ENCODE results near the gene MLLT6. TPM values are rescaled to one million over a fixed set of nuclear protein-coding genes. Genes with fewer than 3 reads are reported as not detected.

The MLLT6 gene
- total and polyA plus RNA-seq, 2 of the 13 experiments (the other 11 are each of a cell fraction or from before 2014, with no cell fraction given), result 50.7 to 69.5 TPM

- peak; percentile 11; the same call in 1 of the 2 replicates for TF ChIP-seq ARID5B (CRISPR knock-in tag; IDR thresholded peaks at IDR 0.05)
- TF ChIP-seq ZNF614 (CRISPR knock-in tag; IDR thresholded peaks at IDR 0.05; ENCODE audit: borderline replicate concordance), result no peak; the same call in 1 of the 2 replicates
- TF ChIP-seq HOXD1 (CRISPR knock-in tag; IDR thresholded peaks at IDR 0.05), result 0 out of 2 replicates have a peak, but pooled peaks have one; percentile 25
- TF ChIP-seq ZNF317 (CRISPR knock-in tag; IDR thresholded peaks at IDR 0.05), result peak; percentile 11; the same call in 1 of the 2 replicates
- peak; percentile 94 for TF ChIP-seq ZNF138 (CRISPR knock-in tag; IDR thresholded peaks at IDR 0.05; ENCODE audit: low read depth)
- no peak for TF ChIP-seq ZFP36 (IDR thresholded peaks at IDR 0.05; ENCODE audit: borderline replicate concordance, low read depth, low read length, partially characterized antibody)
- no peak for TF ChIP-seq ZNF264 (CRISPR knock-in tag; IDR thresholded peaks at IDR 0.05)
- TF ChIP-seq RNF219 (CRISPR knock-in tag; IDR thresholded peaks at IDR 0.05), result no peak
- TF ChIP-seq NFATC3 (CRISPR knock-in tag; IDR thresholded peaks at IDR 0.05), result no peak
- no peak; the same call in 1 of the 2 replicates for TF ChIP-seq PATZ1 (CRISPR knock-in tag; IDR thresholded peaks at IDR 0.05)
- TF ChIP-seq TP53 (CRISPR knock-in tag; conservative IDR thresholded peaks at IDR 0.05), result no peak
- TF ChIP-seq CENPX (CRISPR knock-in tag; IDR thresholded peaks at IDR 0.05), result no peak
- TF ChIP-seq TAF1 (CRISPR knock-in tag; IDR thresholded peaks at IDR 0.05), result peak; percentile 24; the same call in 1 of the 2 replicates
- TF ChIP-seq ZBTB14 (CRISPR knock-in tag; IDR thresholded peaks at IDR 0.05), result peak; percentile 57; the same call in 1 of the 2 replicates
- TF ChIP-seq SIX1 (CRISPR knock-in tag; IDR thresholded peaks at IDR 0.05; ENCODE audit: borderline replicate concordance), result 0 out of 2 replicates have a peak, but pooled peaks have one; percentile 29
- TF ChIP-seq NFE2 (CRISPR knock-in tag; IDR thresholded peaks at IDR 0.05), result no peak
- TF ChIP-seq ZNF232 (CRISPR knock-in tag; IDR thresholded peaks at IDR 0.05; ENCODE audit: borderline replicate concordance), result peak; percentile 28; the same call in 1 of the 2 replicates
- TF ChIP-seq PREB (CRISPR knock-in tag; IDR thresholded peaks at IDR 0.05), result no peak
Measured at GRCh38 chr17:38729886-38730525, 24.9 kb downstream of the MLLT6 start, which contains the start of gene CISD3 (continued).

Data from HepG2 (cell line).